WTC11 (cell line): ENCODE results near the gene RPS8.

Experiments
- ATF1 ChIP-seq: sonication (generic); formaldehyde crosslinking; IDR thresholded peaks from 2 replicates; pipeline ENCODE4 v1.8.1; 2023; ENCODE audit warnings: mild to moderate bottlenecking, moderate library complexity, missing genetic modification reagents
- CTCF ChIP-seq: fragments of 200-600 bp; IDR thresholded peaks from 2 replicates; pipeline ENCODE4 v1.8.0; 2022; ENCODE audit warnings: antibody characterized with exemption
- ESRRA ChIP-seq: sonication (generic); formaldehyde crosslinking; IDR thresholded peaks from 2 replicates; pipeline ENCODE4 v1.8.1; 2022; ENCODE audit warnings: mild to moderate bottlenecking, missing genetic modification reagents, borderline replicate concordance
- IRF2 ChIP-seq: sonication (generic); formaldehyde crosslinking; IDR thresholded peaks from 2 replicates; pipeline ENCODE4 v1.8.0; 2022; ENCODE audit warnings: low read depth, missing genetic modification reagents, borderline replicate concordance
- NFYB ChIP-seq: sonication (generic); formaldehyde crosslinking; conservative IDR thresholded peaks from 2 replicates; pipeline ENCODE4 v1.8.0; 2022; ENCODE audit warnings: low read depth, missing genetic modification reagents
- TCF7 ChIP-seq: sonication (generic); formaldehyde crosslinking; IDR thresholded peaks from 2 replicates; pipeline ENCODE4 v1.8.0; 2022; ENCODE audit warnings: mild to moderate bottlenecking, low read depth, missing genetic modification reagents, moderate library complexity
- TEAD1 ChIP-seq: sonication (generic); formaldehyde crosslinking; IDR thresholded peaks from 2 replicates; pipeline ENCODE4 v1.8.0; 2022; ENCODE audit warnings: mild to moderate bottlenecking, missing genetic modification reagents
- ZNF396 ChIP-seq: fragments of 250-450 bp; sonication (Bioruptor Pico); IDR thresholded peaks from 2 replicates; pipeline ENCODE4 v1.8.0; 2021; ENCODE audit warnings: mild to moderate bottlenecking, moderate library complexity, borderline replicate concordance
- TF ChIP-seq, protein P1 (sequence below): sonication (generic); formaldehyde crosslinking; IDR thresholded peaks from 2 replicates; pipeline ENCODE4 v1.8.1; 2022; ENCODE audit warnings: low read depth, mild to moderate bottlenecking, moderate library complexity, missing genetic modification reagents, borderline replicate concordance
- TF ChIP-seq, protein P2 (sequence below): sonication (generic); formaldehyde crosslinking; IDR thresholded peaks from 2 replicates; pipeline ENCODE4 v1.8.0; 2023; ENCODE audit warnings: missing genetic modification reagents
- TF ChIP-seq, protein P3 (sequence below): sonication (generic); formaldehyde crosslinking; conservative IDR thresholded peaks from 2 replicates; pipeline ENCODE4 v1.8.1; 2022; ENCODE audit warnings: mild to moderate bottlenecking, missing genetic modification reagents
- TF ChIP-seq, protein P4 (sequence below): sonication (generic); formaldehyde crosslinking; IDR thresholded peaks from 2 replicates; pipeline ENCODE4 v1.8.0; 2022; ENCODE audit warnings: mild to moderate bottlenecking, missing genetic modification reagents
- TF ChIP-seq, protein P5 (sequence below): sonication (generic); formaldehyde crosslinking; conservative IDR thresholded peaks from 2 replicates; pipeline ENCODE4 v1.8.1; 2023; ENCODE audit warnings: mild to moderate bottlenecking, low read depth, missing genetic modification reagents, moderate library complexity

DNA sequence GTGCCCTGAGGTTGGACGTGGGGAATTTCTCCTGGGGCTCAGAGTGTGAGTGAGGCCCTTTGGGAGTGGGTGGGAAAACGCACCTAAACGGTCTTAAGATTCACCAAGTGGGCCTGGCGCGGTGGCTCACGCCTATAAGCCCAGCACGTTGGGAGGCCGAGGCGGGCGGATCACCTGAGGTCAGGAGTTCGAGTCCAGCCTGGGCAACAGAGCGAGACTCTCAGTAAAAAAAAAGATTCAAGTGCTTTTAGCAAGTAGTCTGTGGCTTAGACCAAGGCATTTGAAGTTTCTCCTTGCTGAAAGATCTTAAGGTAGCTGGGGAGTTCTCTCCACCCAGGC, 1.4 kb downstream of the RPS8 start:
- no peak for TF ChIP-seq IRF2 (CRISPR knock-in tag)
- no peak for TF ChIP-seq CTCF
- TF ChIP-seq, protein P1, sequence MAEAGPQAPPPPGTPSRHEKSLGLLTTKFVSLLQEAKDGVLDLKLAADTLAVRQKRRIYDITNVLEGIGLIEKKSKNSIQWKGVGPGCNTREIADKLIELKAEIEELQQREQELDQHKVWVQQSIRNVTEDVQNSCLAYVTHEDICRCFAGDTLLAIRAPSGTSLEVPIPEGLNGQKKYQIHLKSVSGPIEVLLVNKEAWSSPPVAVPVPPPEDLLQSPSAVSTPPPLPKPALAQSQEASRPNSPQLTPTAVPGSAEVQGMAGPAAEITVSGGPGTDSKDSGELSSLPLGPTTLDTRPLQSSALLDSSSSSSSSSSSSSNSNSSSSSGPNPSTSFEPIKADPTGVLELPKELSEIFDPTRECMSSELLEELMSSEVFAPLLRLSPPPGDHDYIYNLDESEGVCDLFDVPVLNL (CRISPR knock-in tag) = no peak
- TF ChIP-seq ZNF396 (CRISPR knock-in tag) = no peak
- TF ChIP-seq ATF1 (CRISPR knock-in tag) = no peak
- TF ChIP-seq, protein P2, sequence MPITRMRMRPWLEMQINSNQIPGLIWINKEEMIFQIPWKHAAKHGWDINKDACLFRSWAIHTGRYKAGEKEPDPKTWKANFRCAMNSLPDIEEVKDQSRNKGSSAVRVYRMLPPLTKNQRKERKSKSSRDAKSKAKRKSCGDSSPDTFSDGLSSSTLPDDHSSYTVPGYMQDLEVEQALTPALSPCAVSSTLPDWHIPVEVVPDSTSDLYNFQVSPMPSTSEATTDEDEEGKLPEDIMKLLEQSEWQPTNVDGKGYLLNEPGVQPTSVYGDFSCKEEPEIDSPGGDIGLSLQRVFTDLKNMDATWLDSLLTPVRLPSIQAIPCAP (CRISPR knock-in tag) = no peak
- TF ChIP-seq, protein P3, sequence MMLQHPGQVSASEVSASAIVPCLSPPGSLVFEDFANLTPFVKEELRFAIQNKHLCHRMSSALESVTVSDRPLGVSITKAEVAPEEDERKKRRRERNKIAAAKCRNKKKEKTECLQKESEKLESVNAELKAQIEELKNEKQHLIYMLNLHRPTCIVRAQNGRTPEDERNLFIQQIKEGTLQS = no peak
- TF ChIP-seq, protein P4, sequence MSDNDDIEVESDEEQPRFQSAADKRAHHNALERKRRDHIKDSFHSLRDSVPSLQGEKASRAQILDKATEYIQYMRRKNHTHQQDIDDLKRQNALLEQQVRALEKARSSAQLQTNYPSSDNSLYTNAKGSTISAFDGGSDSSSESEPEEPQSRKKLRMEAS (CRISPR knock-in tag) = no peak
- TF ChIP-seq, protein P5, sequence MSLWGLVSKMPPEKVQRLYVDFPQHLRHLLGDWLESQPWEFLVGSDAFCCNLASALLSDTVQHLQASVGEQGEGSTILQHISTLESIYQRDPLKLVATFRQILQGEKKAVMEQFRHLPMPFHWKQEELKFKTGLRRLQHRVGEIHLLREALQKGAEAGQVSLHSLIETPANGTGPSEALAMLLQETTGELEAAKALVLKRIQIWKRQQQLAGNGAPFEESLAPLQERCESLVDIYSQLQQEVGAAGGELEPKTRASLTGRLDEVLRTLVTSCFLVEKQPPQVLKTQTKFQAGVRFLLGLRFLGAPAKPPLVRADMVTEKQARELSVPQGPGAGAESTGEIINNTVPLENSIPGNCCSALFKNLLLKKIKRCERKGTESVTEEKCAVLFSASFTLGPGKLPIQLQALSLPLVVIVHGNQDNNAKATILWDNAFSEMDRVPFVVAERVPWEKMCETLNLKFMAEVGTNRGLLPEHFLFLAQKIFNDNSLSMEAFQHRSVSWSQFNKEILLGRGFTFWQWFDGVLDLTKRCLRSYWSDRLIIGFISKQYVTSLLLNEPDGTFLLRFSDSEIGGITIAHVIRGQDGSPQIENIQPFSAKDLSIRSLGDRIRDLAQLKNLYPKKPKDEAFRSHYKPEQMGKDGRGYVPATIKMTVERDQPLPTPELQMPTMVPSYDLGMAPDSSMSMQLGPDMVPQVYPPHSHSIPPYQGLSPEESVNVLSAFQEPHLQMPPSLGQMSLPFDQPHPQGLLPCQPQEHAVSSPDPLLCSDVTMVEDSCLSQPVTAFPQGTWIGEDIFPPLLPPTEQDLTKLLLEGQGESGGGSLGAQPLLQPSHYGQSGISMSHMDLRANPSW (CRISPR knock-in tag) = no peak
- TF ChIP-seq ESRRA = no peak
- TF ChIP-seq NFYB (CRISPR knock-in tag) = no peak
- TF ChIP-seq TCF7 (CRISPR knock-in tag) = no peak
- no peak for TF ChIP-seq TEAD1 (CRISPR knock-in tag)
